Thyroid gland (tissue), 4 donors: Measurements from ENCODE around the gene DMRTB1.

Experiments
- POLR2A ChIP-seq, 2 donors: fragments of 450-650 bp; IDR thresholded peaks; one replicate each; pipeline ENCODE4 v1.6.1; 2017; ENCODE audit warnings: antibody characterized with exemption in 2 of 2, mild to moderate bottlenecking in 2 of 2, moderate library complexity in 1 of 2
- TF ChIP-seq, protein P1 (sequence below), 6 experiments: fragments of 200-600 bp in 3 of 6; fragments of 450-650 bp in 3 of 6; sonication (generic) in 3 of 6; IDR thresholded peaks; one replicate each; pipeline ENCODE4 v1.5.1; 2016 to 2019; ENCODE audit warnings: antibody characterized with exemption in 6 of 6, mild to moderate bottlenecking in 2 of 6, inconsistent platforms in 1 of 6, moderate library complexity in 1 of 6

DNA sequence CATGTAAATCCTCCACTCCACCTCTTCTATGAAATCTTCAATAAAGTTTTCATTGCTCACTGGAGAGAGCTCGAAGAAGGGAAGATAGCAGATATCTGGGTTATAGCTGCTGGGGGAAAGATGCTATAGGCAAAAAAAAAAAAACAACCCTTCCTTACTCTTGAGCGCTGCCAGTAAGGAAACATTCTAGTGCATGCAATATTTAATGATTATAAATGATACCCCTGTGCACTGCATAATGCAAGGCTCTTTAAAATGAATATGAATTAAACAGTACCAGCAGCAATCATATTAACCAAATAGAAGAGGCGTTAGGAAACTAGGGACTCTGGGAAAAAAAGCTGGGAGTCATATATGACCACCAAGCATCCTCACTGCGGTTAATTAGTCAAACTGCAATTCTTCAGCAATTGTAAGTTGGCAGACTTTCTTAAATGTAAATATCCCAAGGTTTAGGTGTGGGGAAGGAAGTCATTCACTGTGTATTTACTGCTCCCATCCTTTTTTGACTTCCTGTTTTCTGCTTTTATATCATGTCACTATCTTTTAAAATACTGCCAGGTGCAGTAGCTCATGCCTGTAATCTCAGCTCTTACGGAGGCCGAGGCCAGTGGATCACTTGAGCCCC, 3.7 kb upstream of the DMRTB1 start:
- TF ChIP-seq, protein P1, sequence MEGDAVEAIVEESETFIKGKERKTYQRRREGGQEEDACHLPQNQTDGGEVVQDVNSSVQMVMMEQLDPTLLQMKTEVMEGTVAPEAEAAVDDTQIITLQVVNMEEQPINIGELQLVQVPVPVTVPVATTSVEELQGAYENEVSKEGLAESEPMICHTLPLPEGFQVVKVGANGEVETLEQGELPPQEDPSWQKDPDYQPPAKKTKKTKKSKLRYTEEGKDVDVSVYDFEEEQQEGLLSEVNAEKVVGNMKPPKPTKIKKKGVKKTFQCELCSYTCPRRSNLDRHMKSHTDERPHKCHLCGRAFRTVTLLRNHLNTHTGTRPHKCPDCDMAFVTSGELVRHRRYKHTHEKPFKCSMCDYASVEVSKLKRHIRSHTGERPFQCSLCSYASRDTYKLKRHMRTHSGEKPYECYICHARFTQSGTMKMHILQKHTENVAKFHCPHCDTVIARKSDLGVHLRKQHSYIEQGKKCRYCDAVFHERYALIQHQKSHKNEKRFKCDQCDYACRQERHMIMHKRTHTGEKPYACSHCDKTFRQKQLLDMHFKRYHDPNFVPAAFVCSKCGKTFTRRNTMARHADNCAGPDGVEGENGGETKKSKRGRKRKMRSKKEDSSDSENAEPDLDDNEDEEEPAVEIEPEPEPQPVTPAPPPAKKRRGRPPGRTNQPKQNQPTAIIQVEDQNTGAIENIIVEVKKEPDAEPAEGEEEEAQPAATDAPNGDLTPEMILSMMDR (IDR thresholded peaks at IDR 0.05): no peak
- no peak for TF ChIP-seq POLR2A (IDR thresholded peaks at IDR 0.05)
